Transverse colon (tissue), 4 donors: ENCODE results near the gene AKIRIN2. TPM values are rescaled to one million over a fixed set of nuclear protein-coding genes. Genes with fewer than 3 reads are reported as not detected.
A peak's percentile ranks its signal among the peaks of the same experiment; 100 is the strongest.
"Not testable (repeated sequence)": the region's sequence is repeated elsewhere in the genome, so short reads cannot be mapped to it uniquely, and the experiment has no call there.

Experiments used
- DNase-seq: peaks from one replicate; pipeline ENCODE4 v3.0.0-alpha.2; 2019
- H3K27ac ChIP-seq, 4 donors: fragments of 200-600 bp; sonication (generic); 2 replicates each; pipeline ENCODE4 v1.5.1; 2016 to 2018; ENCODE audit warnings: inconsistent platforms in 4 of 4
- H3K27me3 ChIP-seq: fragments of 200-600 bp; sonication (generic); 2 replicates; pipeline ENCODE4 v1.5.1; 2017; ENCODE audit warnings: inconsistent platforms
- H3K36me3 ChIP-seq, 4 donors: fragments of 200-600 bp; sonication (generic); 2 replicates each; pipeline ENCODE4 v1.5.1; 2017 to 2019; ENCODE audit warnings: inconsistent platforms in 4 of 4
- H3K4me1 ChIP-seq, 4 donors: fragments of 200-600 bp; sonication (generic); 2 replicates each; pipeline ENCODE4 v1.5.1; 2017 to 2020; ENCODE audit warnings: inconsistent platforms in 4 of 4
- H3K4me3 ChIP-seq, 4 donors: fragments of 200-600 bp; sonication (generic); 1 replicate in 1 of 4; 2 replicates in 3 of 4; pipeline versions ENCODE4 v1.5.1 to v1.6.1; 2017 to 2019; ENCODE audit warnings: inconsistent platforms in 4 of 4
- H3K9me3 ChIP-seq, 2 donors: fragments of 200-600 bp; sonication (generic); 2 replicates each; pipeline ENCODE4 v1.5.1; 2017 to 2019; ENCODE audit warnings: inconsistent platforms in 2 of 2
- CTCF ChIP-seq, 5 experiments: fragments of 200-600 bp in 3 of 5; fragments of 450-650 bp in 2 of 5; sonication (generic) in 3 of 5; IDR thresholded peaks; 1 replicate in 2 of 5; 2 replicates in 3 of 5; pipeline ENCODE4 v1.5.1; 2016 to 2017; ENCODE audit warnings: antibody characterized with exemption in 5 of 5, inconsistent platforms in 3 of 5, mild to moderate bottlenecking in 2 of 5, moderate library complexity in 1 of 5
- EP300 ChIP-seq: sonication (generic); formaldehyde crosslinking; IDR thresholded peaks from one replicate; pipeline ENCODE4 v1.6.1; 2017; ENCODE audit warnings: antibody characterized with exemption, low read depth
- POLR2A ChIP-seq: fragments of 450-650 bp; IDR thresholded peaks from one replicate; pipeline ENCODE4 v1.6.1; 2016; ENCODE audit warnings: antibody characterized with exemption, mild to moderate bottlenecking, moderate library complexity
- POLR2AphosphoS5 ChIP-seq, 3 donors: sonication (generic); formaldehyde crosslinking; IDR thresholded peaks; one replicate each; pipeline ENCODE4 v1.6.1; 2016; ENCODE audit warnings: antibody characterized with exemption in 3 of 3
- WGBS, 2 donors: methylation state at CpG; one replicate each; pipeline ENCODE4 v1.1.5; 2018; ENCODE audit warnings: low coverage in 1 of 2; 5-methylcytosine and 5-hydroxymethylcytosine counted together
- in situ Hi-C, 4 donors: fragments of 200-750 bp; cut with MboI; loops; one replicate each; pipeline versions ENCODE4 v1.15.0 to v1.15.1; 2017; ENCODE audit warnings: low sequenced_read_pairs in 3 of 4, low pct_ligation_motif_present in 1 of 4, low pct_unique_long_range_greater_than_20kb in 1 of 4
- intact Hi-C: fragments of 100-400 bp; cut with DNase I; formaldehyde crosslinking; loops from one replicate; pipeline ENCODE4 v1.15.1; 2023; ENCODE audit warnings: low total_unique reads
- total RNA-seq, 4 donors: library from RNA; depleted of rRNA; stranded (reverse); fragments of >200 nt; gene quantifications; one replicate each; pipeline ENCODE4 v1.1.0, GENCODE V29; 2016

The AKIRIN2 gene
- total RNA-seq, 4 donors from 2014 or later, result 16.3 to 44.9 (median 20.7) TPM

GRCh38 chr6:87698547-87699006 is 3.5 kb downstream of the AKIRIN2 start:
- no peak for DNase-seq
- Histone ChIP-seq H3K4me3 (peak overlapping the region in 3 of 4 donors; percentile 83 to 94 (median 91)), H3K36me3 (no peaks in the 10 kb centered on the region), H3K27ac (peak overlapping the region; percentile 50 to 100 (median 98)), H3K27me3 (no peaks in the 10 kb centered on the region), H3K4me1 (peaks cover 13 to 64% (median 30%) of the 10 kb centered on the region in 4 donors), H3K9me3 (no peaks in the 10 kb centered on the region)
- in situ Hi-C loops (no loop called here), intact Hi-C loops (no loop called here)
- WGBS, 2 donors, result 22 to 25% methylated on average over 2 of the region's 2 CpGs
- TF ChIP-seq POLR2AphosphoS5 (IDR thresholded peaks at IDR 0.05) (peak in 1 of 3 donors; percentile 20), EP300 (no peak), POLR2A (no peak), CTCF (IDR thresholded peaks at IDR 0.05) (no peak)

DNA sequence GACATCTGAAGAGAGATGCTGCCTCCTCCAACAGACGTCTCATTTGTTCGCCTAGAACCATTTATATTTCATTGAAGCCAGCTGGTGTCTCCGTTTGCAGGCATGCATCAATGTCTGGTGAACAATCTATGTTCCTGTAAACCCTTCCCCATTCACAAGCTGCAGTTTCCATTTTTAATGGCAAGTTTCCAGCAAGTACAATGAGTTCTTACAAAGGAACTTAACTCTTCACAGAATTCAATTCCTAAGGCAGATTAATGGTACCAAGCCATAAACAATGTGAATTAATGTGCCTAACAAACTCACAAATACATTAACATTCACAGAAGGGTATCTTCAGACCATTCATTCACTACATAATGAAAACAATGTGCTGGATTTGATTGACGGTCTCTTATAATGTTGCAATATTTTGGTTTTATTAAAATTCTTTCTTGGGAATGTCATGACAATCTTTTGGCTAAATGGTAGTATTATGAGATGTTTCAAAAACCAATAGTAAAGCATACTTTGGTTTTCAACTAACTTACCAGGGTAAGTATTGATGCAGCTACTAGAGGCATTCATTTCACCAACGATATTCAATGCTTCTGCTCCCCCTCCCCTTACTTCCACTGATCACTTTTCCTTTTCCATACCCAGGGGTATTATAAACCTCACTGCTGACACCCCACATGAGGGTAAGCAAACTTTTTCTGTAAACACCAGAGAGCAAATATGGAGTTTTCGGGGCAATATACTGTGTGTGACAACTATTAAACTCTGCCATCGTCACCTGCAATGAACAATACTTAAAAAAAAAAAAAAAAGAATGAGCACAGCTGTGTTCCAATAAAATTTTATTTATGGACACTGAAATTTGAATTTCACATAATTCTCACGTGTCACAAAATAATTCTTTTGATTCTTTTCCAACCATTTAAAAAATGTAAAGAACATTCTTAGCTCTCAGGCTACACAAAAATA is 4.2 kb downstream of the AKIRIN2 start:
- peaks cover 13 to 64% (median 32%) of the 10 kb centered on the region in 4 donors for H3K4me1 ChIP-seq
- in situ Hi-C loops, result no loop called here
- DNase-seq, result no peak
- H3K9me3 ChIP-seq, result no peaks in the 10 kb centered on the region
- H3K36me3 ChIP-seq, result no peaks in the 10 kb centered on the region
- H3K4me3 ChIP-seq, result peak overlapping the region in 2 of 4 donors; percentile 83 to 94
- 31 to 51% methylated on average over 8 of the region's 8 CpGs for WGBS, 2 donors
- no peaks in the 10 kb centered on the region for H3K27me3 ChIP-seq
- intact Hi-C loops, result no loop called here
- peak overlapping the region; percentile 50 to 100 (median 98) for H3K27ac ChIP-seq
- TF ChIP-seq POLR2AphosphoS5 (IDR thresholded peaks at IDR 0.05) (peak in 1 of 3 donors; percentile 12), CTCF (IDR thresholded peaks at IDR 0.05) (no peak)

DNA sequence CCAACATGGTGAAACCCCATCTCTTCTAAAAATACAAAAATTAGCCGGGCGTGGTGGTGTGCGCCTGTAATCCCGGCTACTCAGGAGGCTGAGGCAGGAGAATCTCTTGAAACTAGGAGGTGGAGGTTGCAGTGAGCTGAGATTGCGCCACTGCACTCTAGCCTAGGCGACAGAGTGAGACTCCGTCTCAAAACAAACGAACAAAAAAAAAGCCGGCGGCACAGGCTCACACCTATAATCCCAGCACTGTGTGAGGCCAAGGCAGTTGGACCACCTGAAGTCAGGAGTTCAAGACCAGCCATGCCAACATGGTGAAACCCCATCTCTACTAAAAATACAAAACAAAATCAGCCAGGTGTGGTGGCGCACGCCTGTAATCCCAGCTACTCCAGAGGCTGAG is 5.2 kb downstream of the AKIRIN2 start:
- DNase-seq, H3K9me3 ChIP-seq, in situ Hi-C loops, H3K4me3 ChIP-seq, H3K36me3 ChIP-seq, H3K27me3 ChIP-seq, intact Hi-C loops, H3K27ac ChIP-seq: not testable (repeated sequence)
- WGBS, 2 donors, result 85 to 95% methylated on average over 11 to 12 of the region's 12 CpGs
- peaks cover 13 to 69% (median 35%) of the 10 kb centered on the region in 4 donors for H3K4me1 ChIP-seq

GRCh38 chr6:87692086-87692485 is 9.9 kb downstream of the AKIRIN2 start:
- intact Hi-C loops, result no loop called here
- peaks cover 5 to 73% (median 21%) of the 10 kb centered on the region in 4 donors for H3K4me1 ChIP-seq

More at GRCh38 chr6:87692086-87692485, 9.9 kb downstream of the AKIRIN2 start:
- no peaks in the 10 kb centered on the region for H3K36me3 ChIP-seq
- H3K27ac ChIP-seq, result no peak overlapping the region
- 81 to 82% methylated on average over 2 of the region's 2 CpGs for WGBS, 2 donors
- no peaks in the 10 kb centered on the region for H3K27me3 ChIP-seq
- H3K4me3 ChIP-seq, result no peak overlapping the region
- in situ Hi-C loops, result no loop called here
- no peak for DNase-seq
- TF ChIP-seq POLR2A (no peak), EP300 (no peak), POLR2AphosphoS5 (IDR thresholded peaks at IDR 0.05) (no peak), CTCF (IDR thresholded peaks at IDR 0.05) (no peak)
- no peaks in the 10 kb centered on the region for H3K9me3 ChIP-seq
